Measurements from ENCODE around the gene RHOH.
"Not testable (repeated sequence)": the region's sequence is repeated elsewhere in the genome, so short reads cannot be mapped to it uniquely, and the experiment has no call there.

Gene RHOH, protein sequence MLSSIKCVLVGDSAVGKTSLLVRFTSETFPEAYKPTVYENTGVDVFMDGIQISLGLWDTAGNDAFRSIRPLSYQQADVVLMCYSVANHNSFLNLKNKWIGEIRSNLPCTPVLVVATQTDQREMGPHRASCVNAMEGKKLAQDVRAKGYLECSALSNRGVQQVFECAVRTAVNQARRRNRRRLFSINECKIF

DNA sequence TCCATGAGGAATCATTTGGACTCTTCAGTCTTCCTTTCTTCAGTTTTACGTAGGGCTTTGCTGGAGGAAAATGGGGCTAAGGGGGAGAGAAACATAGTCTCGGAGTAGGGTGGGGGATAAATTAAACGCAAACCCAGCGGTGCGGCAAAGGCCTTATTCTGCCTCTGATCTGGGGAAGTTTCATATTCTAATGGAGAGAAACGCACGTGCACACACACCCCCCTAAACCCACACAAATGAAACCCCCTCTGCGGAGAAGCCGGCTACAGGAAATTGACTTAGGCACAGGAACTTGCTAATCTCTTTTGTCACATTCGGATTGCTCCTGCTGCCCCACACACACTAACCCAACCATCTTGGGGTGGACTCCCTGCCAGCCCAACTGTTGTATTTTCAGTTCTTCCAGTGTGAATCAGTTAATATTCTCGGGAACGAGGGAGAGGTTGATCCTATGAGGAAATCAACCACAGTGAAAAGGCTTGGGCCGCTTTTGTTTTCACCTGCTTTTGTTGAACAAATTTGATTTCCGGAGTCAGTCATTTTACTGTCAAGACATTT lies at the start of gene RHOH:
Gene RHOH (plus strand): TSS at position 308 of the 558 bp plus-strand sequence. CDS start 46,356 bp downstream, outside the sequence.
- peak; percentile 88 for DNase-seq

DNA sequence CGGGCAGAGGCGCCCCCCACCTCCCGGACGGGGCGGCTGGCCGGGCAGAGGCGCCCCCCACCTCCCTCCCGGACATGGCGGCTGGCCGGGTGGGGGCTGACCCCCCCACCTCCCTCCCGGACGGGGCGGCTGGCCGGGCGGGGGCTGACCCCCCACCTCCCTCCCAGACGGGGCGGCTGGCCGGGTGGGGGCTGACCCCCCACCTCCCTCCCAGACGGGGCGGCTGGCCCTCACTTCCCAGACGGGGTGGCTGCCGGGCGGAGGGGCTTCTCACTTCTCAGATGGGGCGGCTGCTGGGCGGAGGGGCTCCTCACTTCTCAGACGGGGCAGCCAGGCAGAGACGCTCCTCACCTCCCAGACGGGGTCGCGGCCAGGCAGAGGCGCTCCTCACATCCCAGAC lies 49.3 kb upstream of the RHOH start:
- not testable (repeated sequence) for DNase-seq

DNA sequence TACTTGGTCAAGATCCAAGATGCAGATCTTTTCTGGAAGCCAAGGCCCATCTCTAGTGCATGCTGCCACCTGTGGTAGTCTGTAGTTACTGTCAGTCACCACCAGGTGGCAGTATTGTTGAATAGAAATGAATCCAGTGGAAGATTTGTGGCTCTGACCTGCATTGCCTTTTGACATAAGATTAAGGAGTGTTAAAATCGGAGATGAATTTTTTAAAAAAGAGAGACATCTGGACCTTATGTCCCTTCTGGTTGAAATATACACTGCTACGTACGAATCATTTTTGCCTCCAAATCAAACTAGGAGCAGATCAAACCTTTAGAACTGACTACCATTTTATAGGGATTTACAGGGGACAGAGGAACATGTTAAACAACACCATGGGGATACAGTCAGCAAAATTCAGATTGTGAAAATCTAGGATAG lies 46.9 kb upstream of the RHOH start:
- peak; percentile 78 for DNase-seq

DNA sequence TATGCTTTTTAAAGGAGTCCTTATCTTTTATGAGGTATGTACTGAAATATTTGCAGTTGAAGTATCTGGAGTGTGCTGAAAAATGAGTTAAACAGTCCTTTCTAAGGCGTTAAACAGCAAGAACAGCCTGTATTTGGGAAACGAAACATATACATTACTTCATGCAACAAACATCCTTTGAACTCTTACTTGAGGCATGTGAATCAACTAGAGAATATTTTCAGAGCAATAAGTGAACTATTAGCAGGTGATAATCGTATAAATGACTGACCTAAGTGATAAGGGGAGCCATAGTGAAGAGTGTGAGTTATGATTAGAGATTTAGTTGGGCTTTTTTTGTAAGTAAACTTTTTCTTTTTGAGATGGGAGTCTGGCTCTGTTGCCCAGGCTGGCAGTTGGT lies 45.9 kb upstream of the RHOH start:
- no peak for DNase-seq

DNA sequence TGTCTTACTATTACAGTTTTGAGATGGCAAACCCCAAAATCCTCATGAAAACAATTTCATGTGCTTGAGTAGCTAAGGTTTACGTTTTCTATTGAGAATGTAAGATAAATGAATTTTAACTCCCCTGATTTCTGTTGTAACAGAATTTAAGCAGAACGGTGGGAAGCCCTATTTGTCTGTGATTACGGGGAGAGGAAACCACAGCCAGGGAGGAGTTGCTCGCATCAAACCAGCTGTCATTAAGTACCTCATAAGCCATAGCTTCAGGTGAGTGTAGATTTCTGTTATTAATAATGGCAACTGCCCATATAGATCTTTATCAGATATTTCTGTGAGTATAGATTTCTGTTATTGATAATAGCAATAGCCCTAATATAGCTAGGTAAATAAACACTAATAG lies 44.2 kb upstream of the RHOH start:
- peak; percentile 50 for DNase-seq

DNA sequence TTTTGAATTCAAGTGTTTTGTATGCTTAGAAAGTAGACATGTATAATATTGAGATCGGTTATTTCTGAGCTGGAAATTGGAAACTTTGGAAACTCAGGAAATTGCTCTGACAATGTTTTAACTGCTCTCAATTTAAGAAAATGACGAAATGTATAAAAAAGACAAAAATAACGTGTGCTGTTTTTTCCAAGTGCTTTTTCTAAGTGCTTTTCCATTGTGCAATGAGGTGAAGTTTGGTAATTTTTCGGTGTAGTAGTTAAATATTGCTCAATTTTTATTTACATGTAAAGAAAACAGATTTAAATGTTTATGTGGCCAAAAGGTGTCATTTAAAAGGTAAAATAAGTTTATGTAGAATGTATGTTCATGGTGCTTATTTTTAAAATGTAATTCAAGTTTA lies 39.4 kb upstream of the RHOH start:
- no peak for DNase-seq

DNA sequence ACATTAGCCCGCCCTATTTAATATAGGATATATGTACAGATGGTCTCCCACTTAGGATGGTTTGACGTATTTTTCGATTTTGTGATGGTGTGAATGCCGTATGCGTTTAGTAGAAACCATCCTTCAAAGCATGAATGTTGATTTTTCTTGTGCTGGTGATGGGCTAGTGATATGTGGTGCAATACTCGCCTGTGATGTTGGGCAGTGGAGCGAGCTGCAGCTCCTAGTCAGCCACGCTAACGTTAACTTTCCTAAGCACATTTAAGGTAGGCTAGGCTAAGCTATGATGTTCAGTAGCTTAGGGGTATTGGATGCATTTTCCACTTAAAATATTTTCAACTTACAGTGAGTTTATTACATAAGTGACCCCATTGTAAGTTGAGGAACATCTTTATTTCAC lies 36.6 kb upstream of the RHOH start:
- DNase-seq: no peak

DNA sequence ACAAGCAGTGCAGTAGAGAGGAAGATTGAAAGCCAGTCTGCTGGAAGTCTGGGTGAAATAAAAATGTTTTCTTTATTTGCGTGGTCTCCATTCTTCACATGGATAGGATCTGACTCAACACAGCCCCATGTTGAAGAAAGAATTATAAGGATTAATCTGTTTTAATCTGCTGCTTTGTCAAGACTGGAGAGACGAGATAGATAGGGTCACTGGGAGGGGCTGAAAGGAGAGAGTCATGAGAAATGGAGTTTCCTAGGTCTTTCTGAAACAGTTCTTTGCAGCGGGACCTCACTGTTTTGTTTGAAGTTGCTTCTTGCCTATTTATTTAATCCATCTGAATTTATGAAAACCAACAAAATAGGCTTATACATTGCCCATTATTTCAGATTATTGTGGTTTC lies 32.4 kb upstream of the RHOH start:
- DNase-seq: no peak

DNA sequence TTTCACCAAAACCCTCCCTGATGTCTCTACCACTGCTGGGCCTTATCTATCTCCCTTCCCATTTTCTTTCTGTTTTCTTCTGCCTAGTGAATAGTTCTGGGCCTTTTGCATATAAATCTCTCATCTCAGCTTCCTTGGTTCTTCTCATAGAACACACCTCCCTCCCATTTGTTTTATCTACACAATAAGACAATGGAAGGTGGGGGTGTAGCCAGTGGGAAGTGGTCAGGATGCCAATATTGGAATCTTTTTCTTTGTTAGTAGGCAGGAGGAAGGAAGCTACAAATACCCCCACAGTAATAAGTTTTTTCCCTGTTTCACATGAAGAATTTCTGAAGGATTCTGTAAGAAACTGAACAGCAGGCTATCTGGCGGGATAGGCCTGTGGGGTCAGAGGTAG lies 30.9 kb upstream of the RHOH start:
- DNase-seq: no peak

DNA sequence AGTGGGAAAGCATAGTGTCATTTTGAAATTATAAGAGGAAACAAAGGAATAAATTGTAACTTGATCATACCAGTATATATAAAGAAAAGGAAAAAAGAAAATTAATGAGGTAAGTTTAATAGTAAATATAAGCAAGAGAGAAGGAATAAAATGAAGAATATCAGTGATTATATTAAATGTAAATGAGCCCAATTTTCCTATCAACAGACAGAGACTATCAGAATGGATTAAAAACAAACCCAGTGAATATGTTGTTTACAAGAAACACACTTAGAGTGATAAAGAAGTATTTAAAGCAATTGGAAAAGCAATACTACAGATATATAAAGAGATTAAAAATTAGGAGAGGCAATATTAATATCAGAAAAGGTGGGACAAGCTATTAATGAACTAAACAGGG lies 28.8 kb upstream of the RHOH start:
- DNase-seq: no peak

DNA sequence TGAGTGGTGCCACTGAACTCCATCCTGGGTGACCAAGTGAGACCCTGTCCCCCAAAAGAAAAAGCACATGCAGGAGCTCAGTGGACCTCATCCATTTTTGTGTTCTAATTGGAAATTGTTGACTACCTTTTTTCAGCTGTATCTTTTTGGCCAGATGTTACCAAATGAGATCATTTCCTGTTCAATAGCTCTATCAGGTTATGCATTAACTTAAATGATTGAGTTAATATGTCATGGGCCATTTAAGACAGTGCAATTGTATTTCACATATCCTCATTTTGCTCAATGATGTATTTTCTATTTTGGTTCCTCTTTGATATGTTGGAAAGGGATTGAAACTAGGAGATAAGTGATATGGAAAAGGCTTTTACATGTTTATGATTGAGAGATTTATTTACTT lies 26.2 kb upstream of the RHOH start:
- DNase-seq: no peak

DNA sequence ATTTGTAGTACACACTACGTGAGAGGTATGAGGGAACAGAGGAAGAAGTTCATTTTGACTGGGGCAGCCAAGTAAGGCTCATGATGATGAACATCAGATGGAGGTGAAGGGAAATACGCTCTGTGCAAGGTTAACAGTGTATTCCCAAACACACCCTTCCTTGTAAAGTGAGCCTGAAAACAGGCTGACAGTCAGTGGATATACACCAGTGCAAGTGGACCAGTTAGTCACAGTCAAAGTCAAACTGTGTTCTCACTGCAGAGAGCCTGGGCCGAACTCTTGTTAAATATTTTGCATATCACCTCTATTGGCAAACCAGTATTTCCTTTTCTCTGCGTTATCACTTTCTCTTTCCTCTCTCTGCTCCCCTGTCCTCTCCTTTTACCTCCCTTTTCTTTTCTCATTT lies 23.4 kb upstream of the RHOH start:
- no peak for DNase-seq

DNA sequence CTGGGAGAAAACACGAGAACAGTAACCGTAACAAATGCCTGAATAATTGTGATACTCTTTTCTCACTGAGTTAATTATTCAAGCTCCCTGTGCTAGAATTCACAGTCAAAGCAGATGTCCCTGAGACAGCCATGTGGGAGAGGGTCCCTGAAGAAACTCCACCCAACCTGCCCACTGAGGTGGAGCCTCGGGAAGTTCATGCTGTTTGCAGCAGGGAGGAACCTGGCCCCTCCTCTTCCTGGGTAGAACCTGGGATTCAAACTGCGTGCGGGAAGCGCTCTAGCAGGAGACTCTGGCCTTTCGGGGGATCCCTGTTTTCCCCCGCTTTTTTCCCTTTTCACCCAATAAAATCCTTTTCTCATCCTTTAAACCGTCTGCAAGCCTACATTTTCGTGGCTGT lies 20.2 kb upstream of the RHOH start:
- DNase-seq: no peak

DNA sequence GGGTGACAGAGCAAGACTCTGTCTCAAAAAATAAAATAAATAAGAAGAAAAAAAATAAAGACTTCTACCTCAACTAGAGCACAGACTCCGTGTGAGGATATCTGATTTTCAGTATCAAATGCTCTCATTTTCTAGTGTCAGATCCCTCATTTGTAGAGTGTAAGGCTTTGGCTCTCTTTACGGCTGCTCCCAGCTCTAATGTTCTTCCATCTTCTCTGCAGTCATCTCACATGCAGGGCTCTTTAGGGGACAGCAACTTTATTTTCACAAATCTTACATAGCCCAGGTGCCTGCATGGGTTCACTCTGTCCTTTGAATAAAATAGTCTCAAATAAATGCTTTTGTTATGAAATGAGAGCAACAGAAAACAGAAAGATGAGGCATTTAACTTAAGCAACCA lies 19.2 kb upstream of the RHOH start:
- DNase-seq: no peak

DNA sequence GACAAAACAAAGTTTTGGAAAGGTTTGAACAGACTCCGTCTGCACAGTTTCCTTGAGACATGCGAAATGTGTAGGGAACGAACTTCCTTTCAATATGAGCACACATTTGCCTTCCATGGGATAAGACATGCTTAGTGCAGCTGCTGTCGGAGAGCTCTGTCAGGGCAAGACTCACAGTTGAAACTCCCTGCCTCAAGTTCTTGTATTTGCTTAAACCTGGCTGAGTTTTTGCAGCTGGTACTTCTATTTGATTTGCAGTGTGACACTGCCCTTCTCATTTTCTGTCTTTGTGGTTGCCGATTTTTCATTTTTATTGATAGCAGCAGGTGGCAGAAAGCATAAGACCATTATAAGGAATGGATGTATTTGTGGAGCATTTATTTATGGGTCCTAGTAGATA lies 18.2 kb upstream of the RHOH start:
- no peak for DNase-seq

DNA sequence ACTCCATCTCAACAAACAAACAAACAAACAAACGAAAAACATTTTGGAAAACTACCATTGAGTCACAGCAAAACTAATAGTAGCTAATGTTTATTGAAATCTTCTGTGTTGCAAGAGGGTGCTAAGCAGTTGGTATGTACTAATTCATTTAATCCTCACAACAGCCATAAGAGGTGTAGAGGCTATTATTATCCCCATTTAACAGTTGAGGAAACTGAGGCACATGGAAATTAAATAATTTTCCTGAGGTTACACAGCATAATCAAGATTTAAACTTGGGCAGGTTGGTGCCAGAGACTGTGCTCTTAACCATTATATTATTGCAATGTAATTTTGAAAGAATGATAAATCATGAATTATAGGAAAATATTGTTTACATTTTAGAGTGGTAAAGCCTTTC lies 17.5 kb upstream of the RHOH start:
- no peak for DNase-seq

DNA sequence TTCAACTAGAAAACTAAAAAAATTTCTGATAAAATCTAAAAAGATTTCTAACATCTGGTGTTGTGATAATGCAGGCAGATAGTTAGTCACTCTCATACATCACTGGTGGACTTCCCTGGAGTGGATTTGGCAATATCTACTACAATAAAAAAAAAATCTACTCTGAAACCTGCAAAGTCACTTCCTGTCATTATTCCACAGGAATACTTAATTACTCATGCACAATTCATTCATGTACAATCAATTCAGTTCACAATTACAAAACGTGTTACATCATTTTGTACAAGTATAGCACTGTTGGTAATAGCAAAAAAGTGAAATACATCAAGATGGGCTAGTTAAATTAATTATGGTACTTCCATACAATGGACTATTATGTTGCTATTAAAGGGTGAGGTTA lies 16.5 kb upstream of the RHOH start:
- no peak for DNase-seq

DNA sequence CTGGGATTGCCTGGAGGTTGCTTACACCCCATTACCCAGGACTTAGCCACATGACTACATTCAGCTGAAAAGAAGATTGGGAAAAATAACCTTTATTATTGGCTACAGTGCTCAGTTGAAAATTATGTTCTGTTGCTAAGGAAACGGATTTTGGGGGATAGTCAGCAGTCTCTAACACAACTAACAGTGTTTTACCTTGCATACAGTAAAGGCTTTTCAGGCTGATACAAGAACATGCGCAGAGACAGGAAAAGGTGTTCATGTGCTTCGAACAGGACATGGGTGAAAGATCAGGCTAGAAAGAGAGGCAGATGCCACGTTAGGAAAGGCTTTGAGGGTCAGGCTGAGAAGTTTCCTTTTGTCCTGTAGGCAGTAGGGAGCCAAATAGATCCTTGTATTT lies 14.8 kb upstream of the RHOH start:
- DNase-seq: no peak

DNA sequence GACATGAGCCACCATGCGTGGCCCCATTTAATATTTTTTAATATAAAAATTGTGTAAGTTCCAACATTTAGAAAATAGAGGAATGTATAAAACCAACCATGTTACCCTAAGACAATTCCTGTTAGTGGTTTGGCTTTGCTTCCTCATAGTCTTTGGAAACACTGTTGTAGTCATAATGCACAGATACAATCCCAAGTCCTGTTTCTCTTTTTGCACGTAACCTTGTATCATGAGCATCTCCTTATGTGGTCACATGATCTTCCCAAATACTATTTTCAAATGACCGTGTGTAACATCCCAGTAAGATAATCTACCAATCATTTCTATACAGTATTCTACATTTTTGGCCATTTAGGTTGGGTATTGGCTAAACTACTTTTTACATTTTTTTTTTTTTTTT lies 13.9 kb upstream of the RHOH start:
- no peak for DNase-seq

DNA sequence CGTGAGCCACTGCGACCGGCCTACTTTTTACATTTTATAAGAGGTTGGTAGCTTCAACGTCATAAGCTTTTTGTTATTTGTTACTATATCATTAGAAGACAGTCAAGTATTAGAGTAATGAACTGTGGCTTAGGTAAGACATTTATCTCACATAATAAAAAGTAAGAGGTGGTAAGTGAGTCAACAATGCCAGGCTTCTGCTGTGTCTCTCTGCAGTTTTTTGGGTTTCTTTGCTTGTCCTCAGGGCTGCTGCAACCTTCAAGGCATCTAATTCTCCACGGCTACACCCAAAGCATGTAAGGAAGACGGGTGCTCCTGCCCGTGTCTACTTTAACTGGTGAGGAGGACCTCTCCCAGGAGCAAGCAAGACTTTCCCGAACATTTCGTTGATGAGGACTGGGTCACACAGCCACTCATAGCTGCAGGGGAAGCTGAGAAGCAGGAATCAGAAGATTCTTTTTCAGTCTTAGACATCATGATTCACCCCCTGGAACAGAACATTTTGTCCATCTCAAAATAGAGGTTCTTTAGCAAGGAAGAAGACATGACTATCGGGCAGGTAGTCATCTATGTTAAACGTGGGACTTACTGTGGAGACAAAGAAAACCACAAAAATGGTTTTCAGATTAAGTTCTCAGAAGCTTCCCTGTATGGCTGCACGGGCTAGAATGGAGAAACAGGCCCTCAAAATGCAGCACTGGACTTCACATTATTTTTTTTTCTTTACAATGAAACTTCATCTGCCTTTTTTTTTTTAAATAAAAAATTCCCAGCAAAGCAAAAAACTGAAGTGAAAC lies 13.0 kb upstream of the RHOH start:
- DNase-seq: no peak

DNA sequence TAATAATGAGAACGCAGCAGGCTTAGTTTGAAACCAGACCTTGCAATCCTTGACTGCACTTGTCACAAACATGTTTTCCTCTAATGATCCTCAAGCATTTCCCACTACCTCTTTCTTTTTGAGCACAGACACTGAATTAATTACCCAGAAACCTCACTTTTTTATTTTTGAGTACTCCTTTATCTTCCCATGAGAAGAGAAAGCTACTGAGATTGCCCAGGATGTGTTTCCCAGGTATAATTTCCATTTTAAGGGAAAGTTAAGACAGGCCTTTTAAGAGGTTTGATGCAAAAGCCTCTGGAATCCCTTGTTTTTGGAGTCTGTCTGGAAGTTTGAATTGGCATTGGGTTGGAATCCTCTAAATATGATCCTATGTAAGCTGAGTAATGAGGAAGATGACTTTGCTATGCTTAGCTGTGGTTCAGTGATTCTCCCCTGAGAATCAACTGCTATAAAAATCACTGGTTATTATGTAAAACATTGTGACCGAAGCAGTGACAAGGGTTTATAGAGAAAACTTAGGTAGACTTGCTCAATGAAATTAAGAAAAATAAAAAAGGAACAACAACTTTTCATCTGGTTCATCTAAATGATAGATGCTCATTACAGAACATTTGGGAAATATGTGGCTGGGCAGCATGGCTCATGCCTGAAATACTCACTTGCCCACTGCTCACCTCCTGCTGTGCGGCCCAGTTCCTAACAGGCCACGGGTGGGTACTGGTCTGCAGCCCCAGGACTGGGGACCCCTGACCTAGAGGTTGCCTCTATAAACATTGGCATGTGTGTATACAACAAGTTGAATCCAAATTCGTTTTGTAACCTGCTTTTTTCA lies 10.8 kb upstream of the RHOH start:
- no peak for DNase-seq

DNA sequence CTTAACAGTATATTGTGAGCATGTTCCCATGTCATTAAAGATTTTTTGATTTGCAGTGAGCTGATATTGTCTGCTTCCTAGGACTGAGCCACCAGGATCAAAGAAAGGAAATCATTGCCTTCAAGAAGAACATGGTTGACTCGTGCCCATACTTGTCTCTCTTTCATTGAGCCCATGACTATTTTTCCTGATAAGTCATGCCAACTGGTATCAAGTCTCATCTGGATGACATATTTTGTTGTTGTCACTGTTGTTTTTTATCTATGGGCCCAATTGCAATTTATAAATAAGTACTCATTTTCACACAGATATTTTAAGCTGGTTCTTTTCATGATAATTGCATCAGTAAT lies 10.2 kb upstream of the RHOH start:
- no peak for DNase-seq

DNA sequence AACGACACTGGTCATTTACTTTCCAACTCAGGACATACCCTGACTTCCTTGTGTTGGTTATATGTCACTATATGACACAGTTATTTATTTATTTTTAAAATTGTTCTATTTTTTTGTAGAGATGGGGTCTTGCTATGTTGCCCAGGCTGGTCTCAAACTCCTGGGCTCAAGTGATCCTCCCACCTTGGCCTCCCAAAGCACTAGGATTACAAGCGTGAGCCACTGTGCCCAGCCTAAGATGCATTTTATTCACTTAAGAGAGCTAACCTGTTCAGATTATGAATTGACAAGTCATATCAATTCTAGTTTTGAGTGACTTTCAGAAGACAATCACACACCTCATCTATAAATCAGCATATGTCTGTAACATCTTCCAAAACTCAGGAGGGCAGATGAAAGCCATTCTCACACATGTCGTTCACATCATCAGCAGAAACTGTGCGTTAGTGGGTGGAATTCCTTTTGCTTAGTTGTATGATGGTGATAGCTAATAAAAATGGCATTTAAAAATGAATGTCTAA lies 9.4 kb upstream of the RHOH start:
- no peak for DNase-seq

DNA sequence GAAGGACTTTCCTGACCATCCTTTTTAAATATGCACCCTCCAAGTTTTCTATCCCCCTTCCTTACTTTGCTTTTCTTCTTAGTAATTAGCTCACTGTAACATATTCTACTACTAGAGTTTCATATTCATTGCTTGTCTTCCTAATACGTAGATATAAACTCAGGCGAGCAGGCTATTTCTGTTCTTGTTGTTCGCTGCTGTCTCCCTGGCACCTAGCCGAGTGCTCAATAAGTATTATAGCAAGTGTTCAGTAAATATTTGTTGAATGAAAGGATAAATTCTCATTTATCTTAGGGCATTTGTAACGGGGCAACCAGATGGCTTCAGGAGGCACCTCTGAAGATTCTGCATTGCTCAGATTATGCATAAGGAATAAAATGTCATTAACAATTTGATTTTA lies 6.8 kb upstream of the RHOH start:
- no peak for DNase-seq

Data from CD4-positive, alpha-beta T cell treated with Interleukin-15 for 1 hour (primary cell).